GM21717 (cell line): ENCODE measurements around the gene PPARA.
"Not testable (repeated sequence)": the region's sequence is repeated elsewhere in the genome, so short reads cannot be mapped to it uniquely, and the experiment has no call there.

Experiments used
- ATAC-seq: cut with Tn5 transposase; IDR thresholded peaks from one replicate; pipeline ENCODE4 v1.9.1; 2021; ENCODE audit warnings: mild to moderate bottlenecking, moderate library complexity; ENCODE audit not compliant: unreplicated experiment

Gene PPARA

DNA sequence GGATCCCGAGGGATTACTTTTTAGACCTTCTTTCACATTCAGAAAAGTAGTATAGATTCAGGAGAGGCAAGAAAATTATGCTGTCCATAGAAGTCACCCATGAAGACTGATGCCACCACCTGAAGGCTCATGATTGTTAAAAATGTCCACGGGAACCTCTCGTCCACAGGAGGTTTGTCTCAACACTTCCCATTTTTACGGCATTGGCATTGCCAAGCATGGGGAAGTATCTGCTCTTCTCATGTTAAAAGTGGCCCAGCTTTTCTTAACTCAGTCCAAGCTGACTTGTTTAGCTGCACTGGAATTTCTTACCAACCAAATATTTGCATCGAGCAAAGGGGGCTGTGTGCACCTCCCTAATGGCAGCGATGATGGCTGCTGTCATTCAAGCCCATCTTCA is 90.2 kb downstream of the PPARA start:
- no peak for ATAC-seq

DNA sequence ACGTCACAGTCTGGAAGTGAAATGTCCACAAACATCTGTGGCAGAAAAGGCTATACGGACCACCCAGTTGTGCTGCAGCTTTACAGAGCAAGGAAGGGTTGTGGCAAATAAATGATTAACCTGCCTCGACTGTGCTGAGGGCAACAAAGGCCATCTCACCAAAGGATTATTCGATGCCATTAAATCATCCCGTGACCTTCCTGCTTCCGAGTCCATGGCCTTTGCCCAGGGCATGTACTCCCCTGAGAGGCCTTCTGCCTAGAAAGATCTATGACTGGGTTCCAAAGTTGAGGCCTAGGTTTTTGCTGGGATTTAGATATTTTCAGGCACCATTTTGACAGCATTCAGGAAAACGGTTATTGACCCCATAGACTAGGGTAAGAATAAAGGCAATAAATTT is 90.6 kb downstream of the PPARA start:
- no peak for ATAC-seq

DNA sequence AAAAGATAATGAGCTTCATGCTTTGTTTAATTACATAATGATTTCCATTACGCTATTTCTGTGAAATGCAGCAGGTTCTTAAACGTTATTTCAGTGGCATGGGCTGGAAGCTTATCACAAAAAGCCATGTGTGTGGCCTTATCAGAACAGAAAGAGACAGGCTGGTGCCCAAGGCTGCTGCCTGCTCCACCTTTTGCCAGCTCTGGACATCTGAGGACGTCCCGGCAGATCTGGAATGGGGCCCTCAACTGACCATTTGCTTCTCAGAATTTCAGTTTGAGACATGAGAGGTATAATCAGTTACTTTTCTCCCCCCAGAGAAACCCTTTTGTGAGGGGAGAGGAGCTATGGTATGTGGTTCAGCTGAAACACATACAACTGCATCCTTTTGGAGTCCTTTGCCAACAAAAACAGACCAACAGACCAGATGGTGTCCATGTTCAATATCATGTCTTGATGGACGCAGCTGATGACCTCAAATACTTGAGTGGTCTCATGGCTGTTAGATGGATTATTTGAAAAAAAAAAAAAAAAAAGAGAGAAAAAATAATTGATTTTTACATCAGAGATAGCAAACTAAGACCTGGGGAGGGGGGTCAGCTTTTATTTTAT is 91.2 kb downstream of the PPARA start:
- no peak for ATAC-seq

DNA sequence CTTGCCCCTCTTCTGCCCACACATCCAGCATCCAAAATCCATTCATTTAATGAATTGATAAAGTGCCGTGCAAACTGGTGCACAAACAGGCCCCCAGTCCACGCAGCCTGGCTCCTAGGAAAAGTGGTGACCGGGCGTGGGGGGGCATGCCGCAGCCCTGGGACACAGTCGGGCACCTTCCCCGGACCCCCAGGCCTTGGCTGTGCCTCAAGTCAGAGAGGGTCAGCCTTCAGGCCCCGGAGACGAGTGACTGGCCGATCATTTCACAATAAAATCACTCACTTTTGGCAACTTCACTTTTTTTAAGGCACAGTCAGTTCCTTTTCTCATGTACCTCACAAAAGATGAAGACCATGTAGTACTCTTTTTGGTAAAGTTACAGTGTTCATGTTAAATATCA is 91.8 kb downstream of the PPARA start:
- no peak for ATAC-seq

DNA sequence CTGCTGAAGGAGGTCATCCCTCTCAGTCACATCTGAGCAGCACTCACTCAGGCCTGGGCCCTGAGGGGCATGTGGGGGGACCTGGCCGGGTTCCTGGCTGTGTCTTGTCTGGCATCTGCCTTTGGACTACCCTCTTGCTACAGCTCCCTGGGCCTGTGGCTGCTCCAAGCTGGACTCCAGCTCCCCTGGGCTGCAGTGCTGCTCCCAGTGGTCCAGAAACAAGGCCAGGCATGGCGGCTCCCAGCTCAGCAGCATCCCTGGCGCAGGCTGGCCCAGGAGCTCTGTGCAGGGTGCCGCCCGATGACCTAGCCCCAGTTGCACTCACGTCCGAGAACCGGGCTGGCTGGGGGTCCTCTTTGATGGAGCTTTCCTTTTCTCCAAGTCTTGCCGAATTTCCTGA is 94.4 kb downstream of the PPARA start:
- ATAC-seq, result no peak

DNA sequence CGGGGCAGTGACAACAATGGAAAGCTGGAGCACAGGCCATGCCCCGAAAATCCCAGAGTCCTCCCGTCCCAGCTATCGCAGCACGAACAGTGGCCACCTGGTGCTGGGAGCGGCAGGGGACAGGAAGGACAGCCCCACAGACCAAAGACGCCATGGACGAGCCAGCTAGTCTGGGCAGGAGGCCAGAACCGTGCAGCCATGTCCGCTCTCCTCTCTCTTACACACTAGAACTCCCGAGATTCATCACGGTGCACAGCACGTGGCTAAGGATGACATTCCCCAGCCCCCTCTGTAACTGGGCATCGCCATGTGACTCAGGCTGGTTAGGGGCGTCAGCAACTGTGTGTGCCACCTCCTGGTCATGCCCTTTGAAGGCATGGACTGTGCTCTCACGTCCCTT is 95.2 kb downstream of the PPARA start:
- ATAC-seq, result no peak

DNA sequence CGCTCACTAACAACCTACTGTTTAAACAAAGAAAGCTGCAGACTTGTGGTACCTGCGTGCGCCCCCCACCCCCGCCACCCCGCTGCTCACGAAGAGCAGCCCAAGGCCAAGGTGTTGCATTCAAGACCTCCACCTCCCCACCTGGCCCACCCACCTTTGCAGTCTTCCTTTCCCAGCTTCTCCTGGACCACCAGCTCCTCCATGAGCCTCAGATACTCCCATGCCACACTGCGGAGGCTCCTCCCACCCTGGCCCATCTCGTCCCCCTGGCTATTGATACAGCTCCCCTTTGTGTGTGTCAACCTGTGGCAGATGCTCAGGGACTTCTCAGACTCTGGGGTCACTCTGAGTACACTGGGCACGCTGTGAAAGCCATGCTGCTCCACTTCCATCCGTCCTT is 95.9 kb downstream of the PPARA start:
- no peak for ATAC-seq

DNA sequence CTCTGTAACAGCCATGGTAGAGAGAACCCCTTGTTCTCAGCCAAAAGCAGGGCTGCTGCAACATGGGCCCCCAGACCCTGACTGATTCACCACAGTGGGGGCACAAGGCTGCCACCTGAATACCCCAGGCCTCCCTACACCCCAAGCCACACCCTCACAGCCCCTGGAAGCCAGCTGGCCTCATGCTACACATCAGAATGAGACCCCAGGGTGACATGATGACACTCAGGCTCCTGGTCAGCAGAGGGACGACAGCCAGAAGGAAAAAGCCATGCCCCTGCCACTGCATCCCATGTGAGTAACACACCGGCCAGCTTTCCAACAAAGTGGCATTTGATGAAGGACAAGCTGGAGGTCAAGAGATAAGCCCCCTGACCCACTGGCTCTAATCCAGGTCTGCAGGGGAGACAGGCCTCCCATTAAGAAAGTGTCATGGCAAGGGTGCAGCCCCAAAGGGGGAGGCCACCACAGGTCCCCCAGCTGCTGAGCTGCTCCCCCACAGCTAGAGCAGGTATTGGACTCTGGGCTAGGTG is 97.2 kb downstream of the PPARA start:
- no peak for ATAC-seq

DNA sequence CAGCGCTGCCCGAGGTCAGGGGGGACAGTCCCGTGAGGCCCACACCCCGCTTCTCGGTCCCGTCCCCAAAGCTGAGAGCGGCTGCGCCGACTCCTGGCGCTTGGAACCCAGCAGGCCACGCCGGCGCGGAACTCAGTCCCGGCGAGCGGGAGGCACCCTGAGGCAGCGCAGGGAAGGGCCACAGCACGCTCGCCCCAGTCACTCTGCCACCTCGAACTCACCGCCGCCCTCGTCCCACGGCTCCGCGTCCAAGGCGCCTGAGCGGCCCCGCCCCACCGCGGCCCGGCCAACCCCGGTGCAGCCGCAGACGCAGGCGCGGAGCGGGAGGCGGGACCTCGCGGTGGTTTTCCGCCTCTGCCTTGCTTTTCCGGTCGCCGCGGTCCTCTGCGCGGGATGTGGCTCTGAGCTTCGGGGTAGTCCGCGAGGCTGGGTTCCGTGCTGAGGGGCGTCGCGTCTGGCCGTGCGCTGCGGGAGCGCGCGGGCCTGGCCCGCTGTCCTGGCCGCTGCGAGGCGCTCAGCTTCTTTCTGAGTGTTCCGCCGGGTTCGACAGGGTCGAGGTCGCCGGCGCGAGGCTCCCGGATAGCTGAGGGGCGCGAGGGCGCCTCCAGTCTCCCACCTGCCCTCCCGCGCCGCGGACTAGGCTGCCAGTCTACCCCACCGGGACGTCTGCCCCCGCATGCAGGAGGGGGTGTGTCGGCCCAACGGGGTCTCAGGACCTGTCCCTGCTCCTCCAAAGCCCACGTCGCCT is 99.9 kb downstream of the PPARA start, which contains the start of gene CDPF1:
TSS of gene CDPF1 (minus strand) at position 259 of the 748 bp plus-strand sequence. CDS start 2,009 bp downstream, outside the sequence.
- ATAC-seq, result peak; percentile 67

DNA sequence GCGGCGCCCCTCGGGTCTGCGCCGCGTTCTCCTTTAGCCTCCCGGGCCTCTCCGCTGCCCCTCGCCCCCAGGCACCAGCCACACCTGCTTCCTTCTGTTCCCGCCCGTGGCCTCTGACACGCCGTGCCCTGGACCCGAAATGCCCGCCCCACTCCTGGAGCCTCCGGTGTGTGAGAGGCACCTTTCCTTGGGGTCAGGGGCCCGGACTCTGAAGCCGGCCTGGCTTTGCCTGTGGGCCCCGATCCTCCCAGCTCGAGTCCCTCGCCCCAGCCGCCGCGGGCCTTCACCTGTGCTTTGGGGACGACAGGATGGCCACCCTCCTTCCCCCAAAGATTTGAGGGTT is 100.4 kb downstream of the PPARA start:
- ATAC-seq, result peak; percentile 9

DNA sequence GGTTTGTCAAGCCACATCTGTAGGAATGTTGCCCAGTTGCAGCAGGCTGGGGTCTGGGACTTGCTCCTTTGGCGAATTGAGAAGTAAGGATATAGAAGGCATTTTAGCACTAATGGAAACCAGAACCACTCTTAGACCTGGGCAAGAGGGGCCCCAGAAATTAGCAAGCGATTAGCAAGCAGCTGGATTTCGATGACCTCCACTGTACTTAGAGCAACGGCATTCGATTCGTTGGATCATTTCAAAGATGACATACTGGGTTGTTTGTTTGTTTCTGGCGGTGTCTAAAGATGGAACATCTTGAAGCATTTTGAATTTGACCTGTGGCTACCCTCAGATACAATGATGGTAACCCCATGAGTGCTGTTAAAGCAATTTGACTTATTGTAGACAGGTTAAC is 100.9 kb downstream of the PPARA start:
- ATAC-seq, result no peak

DNA sequence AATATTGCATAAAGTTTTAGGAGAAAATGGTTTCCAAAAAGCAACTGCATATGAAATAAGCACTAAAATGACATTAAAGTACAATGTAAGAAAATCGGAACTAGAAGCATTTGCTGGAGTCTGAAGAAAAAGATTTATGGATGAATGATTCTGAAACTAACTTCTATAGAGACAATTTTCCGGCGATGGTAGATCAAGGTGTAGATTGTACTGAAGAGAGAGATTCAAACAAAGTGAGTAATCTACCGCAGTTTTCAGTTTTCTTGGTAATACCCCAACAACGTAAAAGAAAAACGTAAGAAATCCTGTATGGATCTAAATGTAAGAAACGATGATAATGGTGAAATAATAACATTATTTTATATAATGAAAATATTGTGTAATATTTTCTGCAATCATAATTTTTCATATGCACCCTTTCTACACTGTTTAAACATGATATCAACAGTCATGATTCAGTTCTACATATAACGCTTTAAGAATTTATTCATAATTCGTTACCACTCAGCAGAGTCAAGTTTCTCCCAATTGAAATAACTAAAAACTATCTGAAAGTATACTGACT is 101.6 kb downstream of the PPARA start:
- ATAC-seq, result no peak

DNA sequence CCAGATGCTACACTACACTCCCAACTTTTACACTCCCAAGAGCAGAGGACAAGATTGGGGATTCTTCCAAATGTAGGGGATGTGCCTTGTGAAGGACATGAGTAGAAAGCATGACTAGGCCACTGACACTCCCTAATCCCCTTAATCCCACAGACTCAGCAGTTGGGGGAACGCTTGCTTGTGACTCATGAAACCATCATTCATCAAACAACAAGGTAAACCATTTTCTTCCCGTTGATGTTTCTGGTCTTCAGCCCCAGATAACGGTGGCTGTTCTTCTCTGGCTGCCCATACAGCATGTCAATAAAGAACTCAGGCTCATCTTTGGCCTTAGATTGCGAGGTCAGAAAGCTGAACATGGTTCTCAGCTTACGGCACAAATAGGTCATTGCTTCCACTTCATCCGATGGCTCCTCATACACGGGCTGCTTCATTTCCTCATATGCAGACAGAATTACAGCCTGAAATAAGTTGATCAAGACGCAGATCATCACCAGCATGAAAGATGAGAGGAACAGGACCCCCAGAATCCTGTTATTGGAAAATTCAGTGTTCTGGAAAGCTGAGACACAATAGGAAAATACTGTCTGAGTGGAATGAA is 106.1 kb downstream of the PPARA start:
- ATAC-seq, result no peak

DNA sequence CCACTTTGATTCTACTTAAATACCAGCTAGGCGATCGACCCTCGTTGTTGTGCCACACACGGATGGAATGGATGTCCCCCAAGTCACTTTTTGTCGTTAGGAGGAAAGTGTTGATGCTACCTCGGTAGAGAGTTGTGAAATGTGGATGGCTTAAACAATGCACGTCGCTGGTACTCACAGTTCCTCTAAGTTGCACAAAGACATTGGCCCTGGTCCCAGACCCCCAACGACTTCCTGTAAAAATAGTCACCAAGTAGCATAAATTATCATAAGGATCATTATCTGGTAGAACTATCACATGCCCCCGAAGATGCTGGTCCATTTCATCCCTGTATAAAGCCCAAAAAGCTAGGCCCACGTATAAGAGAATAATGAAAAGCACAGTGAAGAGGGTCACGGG is 109.0 kb downstream of the PPARA start:
- no peak for ATAC-seq

DNA sequence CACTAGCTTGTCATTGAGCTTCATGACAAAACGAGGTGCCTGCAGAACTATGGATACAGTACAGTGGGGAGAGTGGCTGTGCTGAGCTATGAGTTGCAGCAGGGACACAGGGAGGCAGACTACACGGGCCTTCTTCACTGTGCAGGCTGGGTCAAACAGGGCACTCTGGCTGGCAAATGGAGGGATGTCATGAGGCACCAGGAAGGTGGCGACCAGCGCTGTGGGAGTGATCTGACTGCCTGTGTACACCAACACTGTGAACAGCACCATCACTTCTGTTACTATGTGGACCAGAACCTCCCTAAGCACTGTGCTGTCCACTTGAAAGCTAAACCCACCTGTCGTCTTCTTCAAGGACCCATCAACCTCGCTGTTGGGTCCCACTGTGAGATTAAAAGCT is 109.7 kb downstream of the PPARA start:
- no peak for ATAC-seq

DNA sequence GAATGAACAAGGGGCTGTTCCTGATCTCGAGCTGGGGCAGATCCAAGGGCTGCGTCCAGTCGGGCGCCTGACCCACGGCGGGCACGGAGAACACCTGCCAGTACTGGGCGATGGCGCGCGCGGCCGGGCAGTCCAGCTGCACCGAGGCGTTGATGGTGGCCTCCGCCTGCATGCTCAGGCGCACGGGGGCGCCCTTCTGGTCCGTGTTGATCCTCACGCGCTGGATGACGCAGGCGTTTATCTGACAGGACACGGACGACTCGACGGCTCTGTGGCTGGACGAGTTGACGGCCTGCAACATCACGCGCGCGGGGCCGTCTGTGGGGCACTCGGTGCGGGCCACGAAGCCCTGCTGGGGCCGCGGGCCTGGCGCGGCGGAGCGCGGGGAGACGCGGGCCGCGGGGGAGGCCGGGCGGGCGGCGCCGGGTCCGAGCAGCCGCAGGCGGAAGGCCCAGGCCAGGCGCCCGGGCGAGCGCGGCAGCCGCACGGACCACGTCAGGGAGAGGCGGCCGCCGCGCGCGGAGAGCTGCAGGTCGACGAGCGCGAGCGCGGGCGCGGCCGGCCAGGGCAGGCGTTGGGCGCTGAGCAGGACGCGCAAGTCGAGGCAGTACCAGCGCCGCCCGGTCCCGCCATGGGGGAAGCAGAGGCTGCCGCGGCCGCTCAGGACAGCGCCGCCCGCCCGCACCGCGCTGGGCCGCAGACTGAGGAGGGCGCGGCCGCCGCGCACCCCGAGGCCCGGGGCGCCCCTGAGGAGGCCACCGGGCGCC is 112.3 kb downstream of the PPARA start:
- no peak for ATAC-seq

DNA sequence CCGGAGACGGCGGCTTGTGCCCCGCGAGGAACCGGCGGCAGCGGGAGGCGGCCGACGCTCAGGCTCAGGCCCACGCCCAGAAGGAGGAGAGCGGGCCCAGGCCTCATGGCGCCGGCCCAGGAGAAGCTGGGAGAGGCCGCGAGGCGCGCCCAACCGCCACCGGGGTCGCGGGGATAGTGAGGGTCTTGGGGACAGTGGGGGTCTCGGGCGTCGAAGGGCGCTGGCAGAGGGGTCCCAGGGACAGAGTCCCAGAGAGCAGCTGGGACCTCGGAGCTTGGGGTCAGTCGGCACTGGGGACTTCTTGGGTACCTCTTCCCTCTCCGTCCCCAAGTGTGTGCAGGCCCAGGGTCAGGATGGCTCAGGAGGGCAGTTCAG is 112.9 kb downstream of the PPARA start, which contains the start of gene PKDREJ:
TSS of gene PKDREJ (minus strand) at position 128 of the 375 bp plus-strand sequence. CDS start at position 107, 21 bp downstream.
- no peak for ATAC-seq

DNA sequence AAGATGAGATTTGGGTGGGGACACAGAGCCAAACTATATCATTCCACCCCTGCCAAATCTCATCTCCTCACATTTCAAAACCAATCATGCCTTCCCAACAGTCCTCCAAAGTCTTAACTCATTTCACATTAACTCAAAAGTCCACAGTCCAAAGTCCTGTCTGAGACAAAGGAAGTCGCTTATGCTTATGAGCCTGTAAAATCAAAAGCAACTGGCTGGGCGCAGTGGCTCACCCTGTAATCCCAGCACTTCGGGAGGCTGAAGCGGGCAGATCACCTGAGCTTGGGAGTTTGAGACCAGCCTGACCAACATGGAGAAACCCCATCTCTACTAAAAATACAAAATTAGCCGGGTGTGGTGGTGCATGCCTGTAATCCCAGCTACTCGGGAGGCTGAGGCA is 114.2 kb downstream of the PPARA start:
- not testable (repeated sequence) for ATAC-seq

DNA sequence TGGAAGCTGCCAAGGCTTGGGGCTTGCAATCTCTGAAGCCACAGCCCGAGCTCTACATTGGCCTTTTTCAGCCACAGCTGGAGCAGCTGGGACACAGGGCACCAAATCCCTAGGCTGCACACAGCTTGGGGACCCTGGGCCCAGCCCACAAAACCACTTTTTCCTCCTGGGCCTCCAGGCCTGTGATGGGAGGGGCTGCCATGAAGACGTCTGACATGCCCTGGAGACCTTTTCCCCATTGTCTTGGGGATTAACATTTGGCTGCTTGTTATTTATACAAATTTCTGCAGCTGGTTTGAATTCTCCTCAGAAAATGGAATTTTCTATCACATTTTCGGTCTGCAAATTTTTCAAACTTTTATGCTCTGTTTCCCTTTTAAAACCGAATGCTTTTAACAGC is 115.3 kb downstream of the PPARA start:
- ATAC-seq, result not testable (repeated sequence)

DNA sequence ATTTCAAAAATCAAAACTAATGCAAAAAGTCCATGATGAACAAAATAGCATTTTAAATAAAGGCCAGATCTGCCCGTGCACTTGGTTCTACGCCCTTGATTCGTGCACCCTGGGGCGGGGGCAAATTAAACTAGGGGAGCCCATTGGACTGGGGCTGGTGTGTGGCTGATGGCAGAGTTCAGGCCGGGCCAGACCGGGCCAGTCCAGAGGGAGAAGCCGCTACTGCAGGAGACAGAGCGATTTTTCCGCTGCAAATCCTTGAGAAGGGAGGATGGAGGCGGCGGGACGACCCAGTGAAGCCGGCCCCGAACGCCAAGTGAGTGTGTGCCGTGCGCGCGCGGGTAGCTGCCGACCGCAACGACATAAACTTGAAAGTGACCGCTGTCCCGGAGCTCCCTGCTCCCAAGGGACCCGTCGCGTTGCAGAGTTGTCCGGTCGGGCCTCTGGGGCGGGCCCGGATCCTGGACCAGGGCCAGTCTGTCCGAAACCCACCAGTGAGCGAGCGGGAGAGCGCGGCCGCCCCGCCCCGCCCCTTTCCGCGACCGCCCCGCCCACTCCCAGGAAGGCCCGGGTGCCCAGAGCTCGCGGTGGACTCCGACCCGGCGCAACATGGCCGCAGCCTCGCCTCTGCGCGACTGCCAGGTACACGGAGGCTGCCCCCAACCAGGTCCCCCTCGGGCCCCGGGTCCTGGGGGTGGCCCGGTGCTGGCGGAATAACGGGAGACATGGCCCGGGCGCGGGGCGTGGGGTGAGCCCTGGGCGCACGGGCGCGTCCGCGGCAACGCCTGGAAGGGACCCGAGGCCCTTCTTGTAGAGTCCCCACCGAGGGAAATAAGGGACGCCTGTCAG is 117.3 kb downstream of the PPARA start, which contains the start of gene TTC38:
TSS of gene TTC38 (plus strand) at position 578 of the 849 bp plus-strand sequence. CDS start at position 610, 32 bp downstream.
- peak; percentile 49 for ATAC-seq
